CD4-positive, alpha-beta T cell (primary cell): Measurements from ENCODE around the gene TNS3. TPM values are rescaled to one million over a fixed set of nuclear protein-coding genes. Genes with fewer than 3 reads are reported as not detected.

Source experiments
- ATAC-seq: fragments of 200-7000 bp; cut with Tn5 transposase; one replicate; pipeline ENCODE4 v1.10.0; 2022; ENCODE audit warnings: mild to moderate bottlenecking; ENCODE audit not compliant: poor library complexity
- CTCF ChIA-PET: fragments of 350-600 bp; sonication (Branson Sonifier 250); formaldehyde crosslinking; loops from one replicate; lab custom pipeline; 2021; ENCODE audit warnings: antibody characterized with exemption, inconsistent platforms; lab: Charles Lee
- POLR2A ChIA-PET: fragments of 350-600 bp; sonication (Branson Sonifier 250); formaldehyde crosslinking; loops from one replicate; lab custom pipeline; 2021; ENCODE audit warnings: antibody characterized with exemption, inconsistent platforms; lab: Charles Lee
- DNase-seq, 14 experiments: peaks; one replicate each; pipeline ENCODE4 v3.0.0-alpha.2; 2013 to 2020; ENCODE audit warnings: mixed read lengths in 2 of 14
- H3K27ac ChIP-seq, 2 donors: one replicate each; pipeline versions ENCODE4 v1.5.1 to v1.7.0; 2013; ENCODE audit warnings: low read length in 2 of 2, low read depth in 1 of 2, mild to moderate bottlenecking in 1 of 2
- H3K27me3 ChIP-seq, 2 experiments: 1 replicate in 1 of 2; 2 replicates in 1 of 2; pipeline versions ENCODE4 v1.6.1 to v1.7.0; 2013; ENCODE audit warnings: low read length in 2 of 2, control low read depth in 1 of 2, mild to moderate bottlenecking in 1 of 2, moderate library complexity in 1 of 2; ENCODE audit not compliant: insufficient read depth in 2 of 2, control insufficient read depth in 1 of 2
- H3K36me3 ChIP-seq: one replicate; pipeline ENCODE4 v1.6.1; 2013; ENCODE audit warnings: low read length, control low read depth; ENCODE audit not compliant: insufficient read depth
- H3K4me1 ChIP-seq: one replicate; pipeline ENCODE4 v1.6.1; 2013; ENCODE audit warnings: low read length, control low read depth; ENCODE audit not compliant: insufficient read depth
- H3K4me3 ChIP-seq: one replicate; pipeline ENCODE4 v1.5.1; 2013; ENCODE audit warnings: mild to moderate bottlenecking, low read length, moderate library complexity
- H3K9me3 ChIP-seq, 2 experiments: 1 replicate in 1 of 2; 2 replicates in 1 of 2; pipeline versions ENCODE4 v1.6.1 to v1.7.0; 2013; ENCODE audit warnings: low read length in 2 of 2, mild to moderate bottlenecking in 2 of 2, control low read depth in 1 of 2, moderate library complexity in 1 of 2; ENCODE audit not compliant: control insufficient read depth in 1 of 2, insufficient read depth in 1 of 2
- H3K27ac Mint-ChIP-seq: one replicate; pipeline ENCODE4 v1.8.0; 2020; ENCODE audit warnings: mixed read lengths
- H3K27me3 Mint-ChIP-seq: one replicate; pipeline ENCODE4 v1.8.0; 2021; ENCODE audit warnings: mixed read lengths
- H3K36me3 Mint-ChIP-seq: one replicate; pipeline ENCODE4 v1.8.0; 2021; ENCODE audit warnings: low read depth, mixed read lengths
- H3K4me1 Mint-ChIP-seq: one replicate; pipeline ENCODE4 v1.8.0; 2021; ENCODE audit warnings: low read depth, mixed read lengths
- H3K4me3 Mint-ChIP-seq: one replicate; pipeline ENCODE4 v1.8.0; 2020; ENCODE audit warnings: mild to moderate bottlenecking, mixed read lengths
- H3K9me3 Mint-ChIP-seq: one replicate; pipeline ENCODE4 v1.8.0; 2020; ENCODE audit warnings: mixed read lengths
- CTCF ChIP-seq: fragments of 200-600 bp; IDR thresholded peaks from one replicate; pipeline ENCODE4 v1.8.0; 2022; ENCODE audit warnings: antibody characterized with exemption, mild to moderate bottlenecking
- intact Hi-C, 2 experiments: fragments of 100-400 bp; cut with DNase I in 1 of 2; cut with micrococcal nuclease in 1 of 2; formaldehyde crosslinking; loops; one replicate each; pipeline versions ENCODE4 v1.15.1 to v1.9.0; 2023 to 2025; cut with DNase I, micrococcal nuclease
- total RNA-seq, 174 experiments: library from RNA in 2 of 174; stranded (reverse) in 2 of 174; gene quantifications; one replicate each; pipeline ENCODE4 v1.2.3 and lab custom pipeline; 2021 to 2026

TNS3 gene
- total RNA-seq, 2 experiments from 2014 or later, result 0.16 to 0.47 TPM

GRCh38 chr7:47472444-47473157, 109.3 kb downstream of the TNS3 start:
- H3K4me1 Mint-ChIP-seq, result no peaks in the 10 kb centered on the region
- H3K36me3 Mint-ChIP-seq, result no peaks in the 10 kb centered on the region
- no peak for TF ChIP-seq CTCF
- POLR2A ChIA-PET, result no interaction called here
- no peak for DNase-seq
- ATAC-seq, result no peak
- Histone ChIP-seq H3K36me3 (no peaks in the 10 kb centered on the region), H3K9me3 (peaks cover 0 to 23% of the 10 kb centered on the region in 2 experiments), H3K4me1 (no peaks in the 10 kb centered on the region), H3K4me3 (no peak overlapping the region), H3K27me3 (no peaks in the 10 kb centered on the region), H3K27ac (no peak overlapping the region)
- no peak overlapping the region for H3K4me3 Mint-ChIP-seq
- no peak overlapping the region for H3K27ac Mint-ChIP-seq
- intact Hi-C loops, result no loop called here
- H3K9me3 Mint-ChIP-seq, result no peaks in the 10 kb centered on the region
- H3K27me3 Mint-ChIP-seq, result no peaks in the 10 kb centered on the region
- CTCF ChIA-PET, result no interaction called here

- Histone ChIP-seq H3K36me3 (no peaks in the 10 kb centered on the region), H3K27ac (no peak overlapping the region), H3K4me3 (no peak overlapping the region), H3K9me3 (peaks cover 0 to 22% of the 10 kb centered on the region in 2 experiments), H3K4me1 (no peaks in the 10 kb centered on the region), H3K27me3 (no peaks in the 10 kb centered on the region)
- intact Hi-C loops, result no loop called here
- ATAC-seq (no peak), DNase-seq (no peak)
- ChIA-PET POLR2A (no interaction called here), CTCF (no interaction called here)
- no peak overlapping the region for H3K4me3 Mint-ChIP-seq
- H3K27me3 Mint-ChIP-seq, result no peaks in the 10 kb centered on the region
- no peaks in the 10 kb centered on the region for H3K9me3 Mint-ChIP-seq
- no peak overlapping the region for H3K27ac Mint-ChIP-seq
- TF ChIP-seq CTCF, result no peak
- H3K4me1 Mint-ChIP-seq, result no peaks in the 10 kb centered on the region
- no peaks in the 10 kb centered on the region for H3K36me3 Mint-ChIP-seq
Measured at GRCh38 chr7:47471831-47472230, 110.1 kb downstream of the TNS3 start.

GRCh38 chr7:47471358-47471703, 110.6 kb downstream of the TNS3 start:
- Histone ChIP-seq H3K9me3 (peaks cover 0 to 22% of the 10 kb centered on the region in 2 experiments), H3K4me3 (no peak overlapping the region), H3K27me3 (no peaks in the 10 kb centered on the region), H3K27ac (no peak overlapping the region), H3K36me3 (no peaks in the 10 kb centered on the region), H3K4me1 (no peaks in the 10 kb centered on the region)
- no peaks in the 10 kb centered on the region for H3K36me3 Mint-ChIP-seq
- intact Hi-C loops, result no loop called here
- ChIA-PET POLR2A (no interaction called here), CTCF (no interaction called here)
- no peaks in the 10 kb centered on the region for H3K4me1 Mint-ChIP-seq
- no peak for TF ChIP-seq CTCF
- ATAC-seq (no peak), DNase-seq (no peak)
- H3K27me3 Mint-ChIP-seq, result no peaks in the 10 kb centered on the region
- no peaks in the 10 kb centered on the region for H3K9me3 Mint-ChIP-seq
- no peak overlapping the region for H3K27ac Mint-ChIP-seq
- H3K4me3 Mint-ChIP-seq, result no peak overlapping the region
